Esophagus squamous epithelium (tissue), 5 donors: ENCODE results near the gene OR2F1. TPM values are rescaled to one million over a fixed set of nuclear protein-coding genes. Genes with fewer than 3 reads are reported as not detected.

Source experiments
- DNase-seq: peaks from one replicate; lab custom pipeline; 2025; lab: John Stamatoyannopoulos, UW
- H3K27ac ChIP-seq, 4 donors: fragments of 200-600 bp; sonication (generic); one replicate each; pipeline ENCODE4 v1.5.1; 2016 to 2019; ENCODE audit warnings: mild to moderate bottlenecking in 1 of 4
- H3K27me3 ChIP-seq, 4 donors: fragments of 200-600 bp; sonication (generic); 1 replicate in 3 of 4; 2 replicates in 1 of 4; pipeline versions ENCODE4 v1.5.1 to v1.6.0; 2017 to 2021; ENCODE audit warnings: antibody characterized with exemption in 1 of 4
- H3K36me3 ChIP-seq, 3 donors: fragments of 200-600 bp; sonication (generic); one replicate each; pipeline ENCODE4 v1.5.1; 2016 to 2019
- H3K4me1 ChIP-seq, 3 donors: fragments of 200-600 bp; sonication (generic); one replicate each; pipeline ENCODE4 v1.5.1; 2017 to 2019
- H3K4me3 ChIP-seq, 4 donors: fragments of 200-600 bp; sonication (generic); 1 replicate in 3 of 4; 2 replicates in 1 of 4; pipeline ENCODE4 v1.5.1; 2016 to 2019; ENCODE audit warnings: mild to moderate bottlenecking in 2 of 4, moderate library complexity in 1 of 4
- H3K9me3 ChIP-seq, 3 donors: fragments of 200-600 bp; sonication (generic); one replicate each; pipeline ENCODE4 v1.5.1; 2016 to 2019
- POLR2A ChIP-seq, 4 donors: fragments of 450-650 bp; IDR thresholded peaks; one replicate each; pipeline ENCODE4 v1.6.1; 2017; ENCODE audit warnings: antibody characterized with exemption in 4 of 4, mild to moderate bottlenecking in 4 of 4, moderate library complexity in 3 of 4
- WGBS, 2 donors: methylation state at CpG; one replicate each; pipeline ENCODE4 v1.1.5; 2018; 5-methylcytosine and 5-hydroxymethylcytosine counted together
- intact Hi-C: fragments of 100-400 bp; cut with DNase I; formaldehyde crosslinking; loops from one replicate; pipeline ENCODE4 v1.15.0; 2022
- total RNA-seq, 4 donors: library from RNA; depleted of rRNA; stranded (reverse); fragments of >200 nt; gene quantifications; one replicate each; pipeline ENCODE4 v1.1.0, GENCODE V29; 2016
- TF ChIP-seq, protein P1 (sequence below), 6 experiments: fragments of 450-650 bp in 4 of 6; fragments of 200-600 bp in 2 of 6; sonication (generic) in 2 of 6; IDR thresholded peaks; one replicate each; pipeline ENCODE4 v1.5.1; 2016 to 2019; ENCODE audit warnings: antibody characterized with exemption in 6 of 6, mild to moderate bottlenecking in 4 of 6, moderate library complexity in 4 of 6
- donor health status: DM: yes; HTN: yes; CAD: no.

Gene OR2F1, protein sequence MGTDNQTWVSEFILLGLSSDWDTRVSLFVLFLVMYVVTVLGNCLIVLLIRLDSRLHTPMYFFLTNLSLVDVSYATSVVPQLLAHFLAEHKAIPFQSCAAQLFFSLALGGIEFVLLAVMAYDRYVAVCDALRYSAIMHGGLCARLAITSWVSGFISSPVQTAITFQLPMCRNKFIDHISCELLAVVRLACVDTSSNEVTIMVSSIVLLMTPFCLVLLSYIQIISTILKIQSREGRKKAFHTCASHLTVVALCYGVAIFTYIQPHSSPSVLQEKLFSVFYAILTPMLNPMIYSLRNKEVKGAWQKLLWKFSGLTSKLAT
- total RNA-seq = not detected

DNA sequence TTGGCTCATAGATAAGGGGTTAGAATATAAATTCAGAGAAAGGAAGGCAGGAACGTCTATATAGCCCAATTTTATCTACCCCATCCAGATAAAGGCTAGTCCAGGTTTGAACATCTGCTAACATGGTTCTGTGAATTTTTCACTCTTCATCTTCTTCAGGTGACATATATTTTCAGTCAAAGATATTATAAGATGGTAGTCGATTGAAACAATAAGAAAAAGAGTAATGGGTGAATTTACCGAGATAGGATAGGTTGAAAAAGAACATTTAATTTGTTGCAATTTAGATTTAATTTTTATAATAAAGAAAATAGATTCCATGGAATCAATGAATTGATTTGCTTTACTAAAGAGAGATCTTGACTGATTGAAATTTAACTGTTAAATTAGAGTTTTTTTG, at the start of gene OR2F1:
TSS of gene OR2F1 (plus strand) at position 301 of the 400 bp plus-strand sequence. CDS start 5,127 bp downstream, outside the sequence.
- Histone ChIP-seq H3K36me3 (no peaks in the 10 kb centered on the region), H3K4me1 (no peaks in the 10 kb centered on the region), H3K9me3 (no peaks in the 10 kb centered on the region), H3K27ac (no peak within 1 kb of the TSS), H3K4me3 (no peak within 1 kb of the TSS), H3K27me3 (no peaks in the 10 kb centered on the region)
- intact Hi-C loops = no loop called here
- no peak for DNase-seq
- 66 to 74% methylated on average over 3 of the region's 3 CpGs for WGBS, 2 donors
- TF ChIP-seq, protein P1, sequence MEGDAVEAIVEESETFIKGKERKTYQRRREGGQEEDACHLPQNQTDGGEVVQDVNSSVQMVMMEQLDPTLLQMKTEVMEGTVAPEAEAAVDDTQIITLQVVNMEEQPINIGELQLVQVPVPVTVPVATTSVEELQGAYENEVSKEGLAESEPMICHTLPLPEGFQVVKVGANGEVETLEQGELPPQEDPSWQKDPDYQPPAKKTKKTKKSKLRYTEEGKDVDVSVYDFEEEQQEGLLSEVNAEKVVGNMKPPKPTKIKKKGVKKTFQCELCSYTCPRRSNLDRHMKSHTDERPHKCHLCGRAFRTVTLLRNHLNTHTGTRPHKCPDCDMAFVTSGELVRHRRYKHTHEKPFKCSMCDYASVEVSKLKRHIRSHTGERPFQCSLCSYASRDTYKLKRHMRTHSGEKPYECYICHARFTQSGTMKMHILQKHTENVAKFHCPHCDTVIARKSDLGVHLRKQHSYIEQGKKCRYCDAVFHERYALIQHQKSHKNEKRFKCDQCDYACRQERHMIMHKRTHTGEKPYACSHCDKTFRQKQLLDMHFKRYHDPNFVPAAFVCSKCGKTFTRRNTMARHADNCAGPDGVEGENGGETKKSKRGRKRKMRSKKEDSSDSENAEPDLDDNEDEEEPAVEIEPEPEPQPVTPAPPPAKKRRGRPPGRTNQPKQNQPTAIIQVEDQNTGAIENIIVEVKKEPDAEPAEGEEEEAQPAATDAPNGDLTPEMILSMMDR (IDR thresholded peaks at IDR 0.05) = no peak
- no peak for TF ChIP-seq POLR2A (IDR thresholded peaks at IDR 0.05)

DNA sequence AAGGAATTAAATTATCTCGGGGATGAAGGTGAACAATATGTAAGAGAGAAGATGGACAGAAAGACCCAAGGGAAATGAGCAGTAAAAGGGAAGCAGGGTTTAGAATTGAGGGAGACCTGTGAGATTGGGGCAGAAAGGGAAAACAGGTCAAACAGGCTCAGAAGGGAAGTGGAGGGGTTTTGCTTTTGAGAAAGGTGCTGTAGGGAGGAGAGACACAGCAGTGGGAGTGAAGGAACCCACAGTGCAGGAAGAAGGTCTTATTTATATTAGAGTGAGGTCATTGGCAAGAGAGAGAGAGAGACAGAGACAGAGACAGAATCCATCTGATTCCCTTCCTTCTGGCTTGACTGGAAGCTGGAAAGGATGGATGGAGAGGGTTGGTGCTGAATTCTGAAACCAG, 49.1 kb upstream of the OR2F1 start:
- no peak for TF ChIP-seq POLR2A (IDR thresholded peaks at IDR 0.05)
- TF ChIP-seq, protein P1 (IDR thresholded peaks at IDR 0.05) = no peak
- Histone ChIP-seq H3K36me3 (no peaks in the 10 kb centered on the region), H3K4me1 (peaks cover 0 to 15% (median 7%) of the 10 kb centered on the region in 3 donors), H3K9me3 (no peaks in the 10 kb centered on the region), H3K4me3 (no peak overlapping the region), H3K27ac (no peak overlapping the region), H3K27me3 (no peaks in the 10 kb centered on the region)
- intact Hi-C loops = no loop called here
- DNase-seq = no peak
- WGBS, 2 donors = 68 to 82% methylated on average over 1 of the region's 1 CpG

DNA sequence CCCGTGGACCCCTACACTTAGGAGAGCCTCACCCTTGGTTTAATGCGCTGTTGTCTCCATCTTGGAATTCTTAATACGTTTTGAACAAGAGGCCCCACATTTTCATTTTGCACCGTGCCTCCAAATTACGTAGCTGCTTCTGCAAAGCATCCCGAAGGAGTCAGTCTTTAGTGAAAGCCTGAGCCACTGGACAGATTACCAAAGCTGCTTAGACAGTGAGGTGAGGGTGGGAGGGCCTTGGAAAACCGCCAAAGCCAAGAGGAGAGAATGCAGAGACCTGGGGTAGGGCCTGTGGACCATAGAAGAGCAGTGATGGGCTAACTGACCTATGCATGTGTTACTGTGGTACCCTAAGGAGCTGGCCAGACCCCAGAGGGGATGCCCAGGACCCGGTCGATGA, 48.5 kb upstream of the OR2F1 start:
- H3K27ac ChIP-seq = no peak overlapping the region
- no peaks in the 10 kb centered on the region for H3K9me3 ChIP-seq
- H3K36me3 ChIP-seq = no peaks in the 10 kb centered on the region
- TF ChIP-seq, protein P1 (IDR thresholded peaks at IDR 0.05) = no peak
- no peak for TF ChIP-seq POLR2A (IDR thresholded peaks at IDR 0.05)
- no peak for DNase-seq
- H3K4me1 ChIP-seq = peaks cover 0 to 11% (median 4%) of the 10 kb centered on the region in 3 donors
- intact Hi-C loops = no loop called here
- no peak overlapping the region for H3K4me3 ChIP-seq
- WGBS, 2 donors = 78 to 83% methylated on average over 8 to 9 of the region's 9 CpGs
- no peaks in the 10 kb centered on the region for H3K27me3 ChIP-seq

DNA sequence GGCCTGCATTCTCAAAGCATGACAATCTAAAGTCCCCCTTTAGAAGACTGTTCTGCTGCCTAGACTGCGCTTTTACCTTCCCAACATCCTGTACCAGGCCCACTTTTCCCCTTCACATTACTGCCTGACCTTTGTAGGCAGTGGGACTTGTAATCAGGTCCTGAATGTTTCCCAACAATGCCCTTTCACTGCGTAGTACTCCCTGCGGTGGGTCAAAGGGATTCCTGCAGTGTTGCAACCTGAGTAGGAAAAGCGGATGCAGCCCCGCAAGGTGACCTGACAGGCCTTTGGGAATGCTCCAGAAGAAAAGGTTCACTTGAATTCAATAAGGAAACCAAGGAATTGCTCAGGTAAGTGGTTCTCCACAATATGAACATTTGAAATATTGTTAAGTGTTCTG, 47.7 kb upstream of the OR2F1 start:
- 91 to 95% methylated on average over 5 of the region's 5 CpGs for WGBS, 2 donors
- H3K4me1 ChIP-seq = peaks cover 0 to 8% (median 0%) of the 10 kb centered on the region in 3 donors
- H3K36me3 ChIP-seq = no peaks in the 10 kb centered on the region
- H3K27me3 ChIP-seq = no peaks in the 10 kb centered on the region
- TF ChIP-seq, protein P1 (IDR thresholded peaks at IDR 0.05) = no peak
- no peak for TF ChIP-seq POLR2A (IDR thresholded peaks at IDR 0.05)
- intact Hi-C loops = no loop called here
- H3K4me3 ChIP-seq = no peak overlapping the region
- DNase-seq = no peak
- H3K9me3 ChIP-seq = no peaks in the 10 kb centered on the region
- H3K27ac ChIP-seq = no peak overlapping the region

DNA sequence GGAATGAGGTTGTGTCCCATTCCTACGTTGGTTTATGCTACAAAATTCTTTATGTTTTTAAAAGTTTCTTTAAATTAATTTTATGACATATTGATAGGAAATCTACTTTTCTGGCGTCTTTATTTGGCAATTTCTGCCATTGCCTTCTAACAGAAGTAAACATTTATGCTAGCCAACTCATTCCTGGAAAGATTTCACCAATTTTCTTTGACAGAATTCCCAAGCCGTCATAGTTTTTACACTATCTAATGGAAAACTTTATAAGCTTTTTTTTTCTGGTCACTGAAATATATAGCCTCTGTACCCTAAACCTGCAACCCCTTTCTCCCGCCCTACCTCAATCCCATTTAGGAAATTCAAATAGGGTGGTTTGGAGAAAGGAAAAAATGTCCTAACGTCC, 46.5 kb upstream of the OR2F1 start:
- 57% methylated on average over 5 of the region's 5 CpGs for WGBS, 2 donors
- Histone ChIP-seq H3K4me1 (peaks cover 0 to 3% (median 0%) of the 10 kb centered on the region in 3 donors), H3K9me3 (no peaks in the 10 kb centered on the region), H3K27me3 (no peaks in the 10 kb centered on the region), H3K27ac (no peak overlapping the region), H3K4me3 (no peak overlapping the region), H3K36me3 (no peaks in the 10 kb centered on the region)
- TF ChIP-seq, protein P1 (IDR thresholded peaks at IDR 0.05) = no peak
- no peak for TF ChIP-seq POLR2A (IDR thresholded peaks at IDR 0.05)
- DNase-seq = no peak
- intact Hi-C loops = no loop called here
